Dedifferentiated amniotic fluid mesenchymal stem cell (primary cell): ENCODE data around the gene PMPCA.

Source experiments
- DNase-seq: peaks from one replicate; pipeline ENCODE4 v3.0.0-alpha.2; 2016; ENCODE audit errors: extremely low spot score

PMPCA gene

GRCh38 chr9:136373300-136374182 lies 36.9 kb upstream of the PMPCA start, which contains the start of gene CARD9:
Gene CARD9 (minus strand): TSS chr9:136373669. CDS start chr9:136372078, 1,591 bp downstream.
- DNase-seq = no peak

- no peak for DNase-seq
Measured at GRCh38 chr9:136374183-136374575, 36.3 kb upstream of the PMPCA start.

GRCh38 chr9:136375096-136375495 lies 35.4 kb upstream of the PMPCA start:
- no peak for DNase-seq

DNA sequence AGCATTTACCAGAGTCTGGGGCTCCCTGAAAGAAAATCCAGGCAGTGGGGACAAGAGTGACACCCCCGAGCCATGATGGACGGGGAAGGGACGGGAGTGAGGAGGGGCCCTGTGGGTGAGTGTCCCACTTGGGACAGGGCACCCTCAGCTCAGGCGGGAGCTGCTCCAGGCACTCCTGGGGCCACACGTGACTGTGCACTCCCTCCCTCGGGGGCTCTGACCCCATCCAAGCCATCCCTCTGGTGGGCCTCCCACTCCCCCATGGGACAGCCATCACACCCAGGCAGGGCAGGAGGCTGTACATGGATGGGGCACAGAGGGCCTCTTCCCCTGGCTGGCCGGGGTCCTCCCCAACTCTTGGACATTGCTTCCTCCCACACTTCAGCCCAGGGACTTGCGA lies 34.0 kb upstream of the PMPCA start:
- no peak for DNase-seq

DNA sequence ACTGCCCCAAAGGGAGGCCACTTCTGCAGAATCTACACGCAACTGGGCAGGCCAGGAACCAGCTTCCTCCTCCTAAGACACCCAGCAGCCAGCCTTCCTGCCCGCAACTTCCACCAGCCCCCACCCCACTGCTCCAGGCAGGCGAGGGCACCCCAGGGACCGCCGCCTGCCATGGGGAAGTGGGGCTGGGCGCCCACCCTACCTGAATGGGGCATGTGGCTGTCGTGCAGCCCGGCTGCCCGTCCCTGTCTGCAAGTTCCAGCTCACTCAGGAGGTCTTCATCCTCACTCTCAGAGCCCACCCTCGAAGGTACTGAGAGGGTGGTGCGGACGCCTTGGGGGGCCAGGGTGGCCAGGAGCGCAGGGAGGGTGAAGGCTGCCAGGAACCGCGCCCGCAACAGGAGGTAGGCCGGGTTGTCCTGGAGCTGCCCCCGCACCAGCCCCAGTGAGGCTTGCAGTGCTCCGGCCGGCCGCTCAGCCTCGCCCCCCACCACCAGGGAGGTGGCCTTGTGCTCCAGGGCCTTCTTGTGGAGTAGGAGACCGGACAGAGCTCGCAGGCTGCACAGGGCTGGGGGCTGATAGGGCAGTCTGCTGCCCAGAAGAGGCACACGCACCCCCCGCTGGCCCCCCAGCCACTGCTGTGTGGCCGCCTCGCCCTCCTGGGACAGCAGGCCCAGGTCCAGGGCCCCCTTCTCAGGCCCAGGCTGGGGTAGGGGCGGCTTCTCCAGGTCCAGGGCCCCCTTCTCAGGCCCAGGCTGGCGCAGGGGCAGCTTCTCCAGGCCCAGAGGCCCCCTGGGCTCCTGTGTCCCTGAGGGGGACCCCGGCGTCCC lies 32.9 kb upstream of the PMPCA start:
- DNase-seq = no peak

DNA sequence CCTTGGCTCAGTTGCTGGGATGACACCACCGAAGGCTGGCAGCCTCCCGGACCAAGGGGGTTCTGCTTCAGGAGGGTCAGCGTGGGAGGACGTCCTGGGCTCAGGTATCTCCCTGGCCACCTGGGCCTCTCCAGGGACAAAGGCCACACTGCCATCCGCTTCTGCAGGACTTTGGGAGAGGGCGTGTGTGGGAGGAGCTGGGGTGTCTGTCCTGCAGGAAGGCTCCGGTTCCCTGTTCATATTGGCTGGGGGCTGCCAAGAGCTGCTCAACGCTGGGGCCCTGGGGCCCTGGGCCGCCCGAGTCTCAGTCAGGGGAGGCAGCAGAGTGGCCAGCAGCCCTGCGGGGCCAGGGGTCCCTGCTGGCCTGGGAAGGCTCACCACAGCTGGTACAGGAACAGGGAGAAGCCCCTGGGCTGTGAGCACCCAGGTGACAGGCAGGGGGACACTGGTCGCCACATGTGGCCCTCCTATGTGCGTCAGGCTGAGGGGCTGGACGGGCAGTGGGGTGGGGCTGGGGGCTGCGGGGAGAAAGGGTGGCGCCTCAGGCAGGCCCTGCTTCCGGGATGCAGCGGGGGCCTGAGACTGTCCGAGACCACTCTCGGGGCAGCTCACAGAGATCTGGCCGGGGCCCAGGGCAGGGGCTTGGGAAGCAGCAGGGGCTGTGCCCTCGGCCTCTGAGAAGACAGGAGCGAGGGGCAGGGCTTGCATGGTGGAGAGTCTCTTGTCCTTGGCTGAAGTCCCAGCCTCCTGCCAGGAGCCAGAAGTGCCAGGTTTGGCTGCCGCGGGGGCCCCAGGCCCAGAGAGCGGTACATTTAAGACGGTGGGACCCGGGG lies 32.1 kb upstream of the PMPCA start:
- DNase-seq = no peak

GRCh38 chr9:136379003-136379287 lies 31.5 kb upstream of the PMPCA start:
- DNase-seq = no peak

- DNase-seq = no peak
Measured at GRCh38 chr9:136379401-136379800, 31.1 kb upstream of the PMPCA start.

DNA sequence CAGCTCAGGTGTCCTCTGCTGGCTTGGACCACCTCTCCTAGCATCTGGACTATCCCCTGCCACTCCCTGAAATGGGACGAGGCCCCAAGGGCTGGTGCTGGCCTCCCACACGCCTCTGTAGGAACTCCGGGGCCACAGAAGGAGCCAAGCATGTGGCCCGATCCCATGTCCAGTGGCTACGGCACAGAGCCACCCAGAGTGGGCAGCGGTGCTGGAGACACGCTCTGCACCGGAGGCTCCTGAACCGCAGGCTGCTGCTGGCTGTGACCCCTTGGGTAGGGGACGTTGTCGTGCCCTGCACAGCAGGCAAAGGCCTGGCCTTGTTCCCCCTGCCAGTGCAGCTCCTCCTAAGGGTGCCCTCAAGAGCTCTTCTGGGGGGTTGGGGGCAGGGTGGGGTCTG lies 30.6 kb upstream of the PMPCA start:
- DNase-seq = no peak

- DNase-seq = no peak
Measured at GRCh38 chr9:136380381-136380780, 30.1 kb upstream of the PMPCA start.

GRCh38 chr9:136381311-136381710 lies 29.1 kb upstream of the PMPCA start:
- no peak for DNase-seq

DNA sequence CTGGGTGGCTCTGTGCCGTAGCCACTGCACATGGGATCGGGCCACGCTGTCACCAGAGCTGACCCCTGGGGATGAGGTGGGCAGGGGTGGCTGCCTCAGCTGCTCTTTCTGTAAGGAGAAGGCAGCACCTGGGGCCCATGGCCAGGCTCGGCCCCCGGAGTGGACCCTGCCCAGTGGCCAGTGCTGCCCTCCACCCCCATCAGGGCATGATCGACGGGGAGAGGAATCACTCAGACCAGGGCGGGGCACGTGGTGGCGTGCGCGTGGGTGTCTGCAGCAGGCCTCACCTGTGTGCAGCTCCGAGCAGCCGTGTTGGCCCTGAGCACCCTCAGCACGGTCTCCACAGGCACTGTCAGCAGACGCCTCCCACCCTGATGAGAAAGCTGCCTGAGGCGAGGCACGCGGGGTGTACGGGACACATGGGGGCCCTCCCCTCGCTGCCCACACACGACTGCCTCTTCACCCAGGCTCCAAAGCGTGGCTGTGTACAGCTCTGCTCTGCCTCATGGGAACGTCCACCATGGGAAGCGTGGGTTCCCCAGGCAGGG lies 28.4 kb upstream of the PMPCA start:
- DNase-seq = no peak

DNA sequence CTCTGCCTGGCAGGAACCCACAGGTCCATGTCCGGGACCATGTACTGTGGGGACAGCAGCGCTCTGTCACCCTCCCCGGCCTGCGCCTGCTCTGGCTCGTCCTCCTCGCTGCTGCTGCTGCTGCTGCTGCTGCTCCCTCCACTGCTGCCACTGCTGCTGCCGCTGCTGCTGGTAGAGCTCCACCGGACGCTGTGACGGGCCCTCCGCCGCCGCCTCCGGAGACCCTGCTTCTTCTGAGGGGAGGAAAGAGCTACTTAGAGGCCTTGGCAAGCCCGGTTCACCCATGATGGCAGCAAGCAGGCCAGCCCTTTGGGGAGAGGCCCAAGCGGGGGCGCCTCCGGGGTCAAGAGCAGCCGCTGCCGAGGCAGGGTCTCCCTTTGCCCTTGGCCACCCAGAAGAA lies 27.0 kb upstream of the PMPCA start:
- no peak for DNase-seq

- no peak for DNase-seq
Measured at GRCh38 chr9:136385015-136385414, 25.4 kb upstream of the PMPCA start.

DNA sequence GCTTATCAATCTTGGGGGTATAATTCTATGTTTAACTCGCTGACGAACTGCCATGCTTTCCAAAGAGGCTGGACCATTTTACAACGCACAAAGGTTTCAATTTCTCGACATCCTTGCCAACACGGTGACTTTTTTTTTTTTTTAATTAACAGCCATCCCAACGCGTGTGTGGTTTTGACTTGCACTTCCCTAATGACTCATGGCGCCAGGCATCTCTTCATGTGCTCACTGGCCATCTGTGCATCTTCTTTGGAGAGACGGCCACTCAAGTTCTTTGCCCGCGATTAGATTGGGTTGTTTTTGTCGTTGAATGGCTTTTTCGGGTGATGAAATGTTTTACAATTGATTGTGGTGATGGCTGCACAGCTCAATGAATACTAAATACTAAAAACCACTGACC lies 24.4 kb upstream of the PMPCA start:
- DNase-seq = no peak

- no peak for DNase-seq
Measured at GRCh38 chr9:136387217-136387616, 23.2 kb upstream of the PMPCA start.

GRCh38 chr9:136389396-136389795 lies 21.1 kb upstream of the PMPCA start:
- no peak for DNase-seq

GRCh38 chr9:136391737-136392537 lies 18.5 kb upstream of the PMPCA start:
- no peak for DNase-seq

GRCh38 chr9:136392538-136393449 lies 17.7 kb upstream of the PMPCA start:
- DNase-seq = no peak

GRCh38 chr9:136393531-136393930 lies 16.9 kb upstream of the PMPCA start:
- DNase-seq = no peak
